ENCODE results near the gene DACH1.

Gene DACH1

DNA sequence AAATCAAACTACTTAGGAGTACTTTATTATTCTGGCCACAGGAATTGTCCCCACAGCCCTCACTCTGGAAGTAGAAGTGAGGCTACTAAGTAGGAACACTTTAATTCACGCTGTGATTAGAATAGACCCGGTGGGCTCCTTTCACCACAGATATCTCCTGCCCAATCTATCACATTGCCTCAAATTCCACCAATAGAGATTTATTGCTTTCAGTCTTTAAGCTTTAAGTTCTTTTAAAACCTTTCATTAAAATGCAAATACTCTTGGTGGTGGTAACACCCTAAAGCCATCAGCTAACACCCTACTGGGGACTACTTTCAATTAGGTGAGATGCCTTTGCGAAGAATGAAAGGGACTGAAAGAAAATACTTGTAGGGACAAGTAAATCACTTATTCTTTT, 181.9 kb downstream of the DACH1 start:
- DNase-seq: no peak

DNA sequence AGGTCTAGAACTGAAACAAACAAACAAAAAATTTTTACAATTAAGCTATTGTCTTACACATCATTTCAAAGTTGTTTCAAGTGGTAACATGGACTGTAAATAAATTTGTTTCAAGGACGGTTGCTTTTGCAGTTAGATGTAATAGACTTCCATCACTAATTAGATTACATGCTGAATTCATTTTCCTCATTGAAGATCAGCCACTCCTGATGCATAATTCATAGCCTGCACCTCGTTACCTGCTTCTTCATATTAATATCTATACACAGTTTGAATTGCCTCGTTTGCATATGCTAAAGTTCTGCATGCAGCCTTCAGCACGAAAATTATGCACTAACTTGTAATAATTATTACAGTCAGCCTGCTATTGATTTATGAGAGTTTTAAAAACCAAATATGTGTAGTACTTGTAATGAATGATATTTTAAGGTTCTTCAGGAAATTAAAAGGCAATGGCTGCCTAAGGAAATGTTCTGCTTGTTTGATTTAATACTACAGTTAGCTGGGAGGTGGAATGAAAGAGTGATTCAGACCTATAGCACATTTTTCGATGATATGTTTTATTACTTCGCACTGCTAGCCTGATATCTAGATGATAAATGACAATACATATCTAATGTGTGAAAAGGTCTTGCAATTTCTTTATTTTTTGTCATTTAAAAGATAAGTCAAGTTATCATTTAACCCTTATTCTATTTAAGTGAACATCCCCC, 184.9 kb downstream of the DACH1 start:
- no peak for DNase-seq

DNA sequence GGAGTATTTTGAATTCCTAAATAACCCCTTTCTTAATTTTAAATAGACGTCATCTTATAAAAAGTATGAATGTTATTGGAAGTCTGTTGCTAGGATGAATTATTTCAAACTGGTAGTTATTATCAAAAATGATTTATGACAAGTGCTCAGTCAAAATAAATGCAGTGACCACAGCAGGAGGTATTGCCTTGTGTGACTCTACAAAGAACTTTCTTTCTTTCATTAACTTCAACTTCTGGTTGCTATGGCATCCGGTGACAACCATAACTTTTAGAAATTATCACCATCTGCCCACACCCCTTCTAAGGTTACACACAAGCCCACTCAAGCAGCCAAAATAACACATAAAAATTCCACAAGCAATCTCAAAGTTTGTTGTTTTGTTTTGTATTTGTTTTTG, 189.9 kb downstream of the DACH1 start:
- no peak for DNase-seq

DNA sequence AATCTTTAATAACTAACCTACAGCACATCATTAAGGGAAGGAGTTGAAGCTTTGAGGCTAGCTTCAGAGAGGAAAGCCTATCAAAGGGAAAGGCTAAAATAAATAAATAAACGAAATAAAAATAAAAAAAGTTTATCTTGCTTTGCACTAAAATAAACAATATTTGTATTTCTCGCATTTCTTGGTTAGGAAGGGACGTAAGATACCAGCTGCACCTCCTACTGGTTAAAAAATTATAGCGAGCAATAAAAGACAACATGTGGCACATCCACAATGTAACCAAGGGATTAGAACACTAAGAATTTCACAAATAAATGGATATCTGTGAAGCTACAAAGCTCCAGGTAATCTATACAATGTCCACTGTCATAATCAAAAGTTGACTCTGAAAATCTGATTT, 194.5 kb downstream of the DACH1 start:
- no peak for DNase-seq

DNA sequence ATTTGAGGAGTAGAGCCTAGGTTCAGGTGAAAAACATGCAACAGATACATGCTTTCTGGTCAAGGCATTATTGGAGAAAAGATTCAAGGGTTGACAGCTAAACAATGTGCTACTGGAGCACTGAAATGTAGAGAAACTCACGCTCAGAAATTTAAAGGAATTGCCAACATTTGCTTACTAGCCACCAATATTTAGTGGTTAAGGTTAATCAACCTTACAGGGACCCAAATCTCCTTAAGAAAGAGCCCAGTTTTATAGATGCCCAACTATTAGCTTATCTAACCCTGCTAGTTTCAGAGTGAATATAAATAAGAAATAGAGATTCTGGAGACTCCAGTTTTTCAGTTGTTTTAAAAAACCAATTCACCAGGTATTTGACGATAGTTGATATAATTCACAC, 203.6 kb downstream of the DACH1 start:
- DNase-seq: no peak

DNA sequence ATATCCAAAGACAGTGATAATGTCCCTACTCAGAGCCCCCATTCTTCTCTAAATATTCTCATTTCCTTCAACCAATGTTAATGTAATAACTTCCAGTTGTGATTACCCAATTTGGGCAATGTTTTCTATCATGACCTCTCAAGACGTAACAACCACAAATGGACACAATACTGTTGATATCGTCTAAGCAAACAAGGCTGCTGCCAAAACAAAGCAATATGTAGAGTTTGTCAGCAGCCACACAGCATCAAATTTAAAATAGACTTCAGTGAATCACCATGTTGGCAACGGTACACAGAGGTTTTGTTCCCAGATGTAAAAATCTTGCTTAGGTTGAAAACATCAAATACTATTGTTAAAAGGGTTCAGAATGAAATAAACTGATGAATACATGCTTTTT, 205.1 kb downstream of the DACH1 start:
- no peak for DNase-seq

DNA sequence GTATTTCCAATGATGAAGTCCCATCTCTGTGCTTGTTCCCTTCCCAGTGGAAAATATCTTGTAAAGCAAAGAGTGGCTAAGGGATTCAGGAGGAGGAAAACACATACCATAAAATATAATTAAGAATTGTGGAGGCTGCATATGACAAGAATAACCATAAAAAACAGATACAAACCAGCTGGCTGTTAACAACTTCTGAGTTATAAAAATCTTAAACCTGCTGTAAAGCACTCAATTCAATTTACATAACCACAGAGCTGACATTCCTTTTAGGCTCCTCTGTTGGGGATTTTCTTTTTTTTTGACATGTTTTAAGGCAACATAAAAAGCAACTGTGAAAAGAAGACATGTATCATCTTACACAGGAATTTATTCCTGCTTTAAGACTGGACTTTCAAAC, 207.6 kb downstream of the DACH1 start:
- no peak for DNase-seq

DNA sequence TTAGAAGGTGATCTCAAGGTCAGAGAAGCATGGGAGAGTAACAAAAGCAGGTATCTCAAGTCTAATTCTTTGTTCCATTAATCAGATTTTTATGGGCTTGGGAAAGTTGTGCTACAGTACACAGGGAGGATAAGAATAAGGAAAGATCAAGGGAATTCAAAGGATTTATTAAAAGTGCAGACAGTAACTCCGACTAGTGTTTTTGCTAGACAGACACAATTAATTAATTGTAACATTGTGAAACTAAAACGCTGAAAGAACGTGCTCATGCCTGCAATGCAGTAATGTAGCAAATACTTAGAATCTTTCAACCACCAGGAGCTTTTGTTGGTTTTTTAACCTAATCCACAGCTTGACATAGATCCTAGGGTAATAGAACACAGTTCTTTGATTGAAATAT, 221.5 kb downstream of the DACH1 start:
- DNase-seq: no peak

DNA sequence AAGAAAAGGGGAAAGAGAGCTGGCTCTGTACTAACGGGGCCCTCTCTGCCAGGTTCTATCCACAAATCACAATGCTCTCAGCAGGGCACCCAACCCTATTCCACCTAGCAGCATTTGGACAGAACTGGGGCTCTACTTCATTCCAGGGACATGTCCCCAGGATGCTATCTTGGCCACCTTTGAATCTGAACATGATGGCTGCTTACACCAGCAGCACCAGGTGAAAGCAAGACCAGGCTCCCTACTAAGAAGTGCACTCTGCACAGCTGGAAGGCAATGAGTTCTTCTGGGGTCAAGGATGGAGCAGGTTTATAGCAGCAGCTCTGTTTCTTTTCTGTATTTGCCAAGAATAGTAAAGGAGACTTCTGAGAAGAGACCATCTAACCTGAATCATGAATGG, 222.4 kb downstream of the DACH1 start:
- DNase-seq: no peak

DNA sequence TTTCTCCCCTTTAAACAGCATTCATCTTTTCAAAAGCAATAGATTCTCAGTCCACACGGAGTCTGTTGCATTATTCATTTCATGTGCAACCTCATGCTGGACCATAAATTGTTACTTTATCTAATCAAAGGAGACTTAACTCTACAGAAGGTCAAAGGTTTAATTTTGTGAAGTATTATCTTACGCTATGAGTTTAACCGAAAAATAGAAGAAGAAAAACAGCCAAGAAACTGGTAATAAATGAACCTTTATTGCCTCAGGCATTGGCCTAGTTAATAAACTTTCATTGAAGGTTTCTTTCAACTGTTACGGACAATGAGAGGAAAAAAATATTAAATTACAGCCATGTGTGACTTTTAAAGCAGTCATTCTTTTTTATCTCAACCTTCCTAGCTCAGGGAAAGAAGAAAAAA, 223.6 kb downstream of the DACH1 start:
- no peak for DNase-seq

DNA sequence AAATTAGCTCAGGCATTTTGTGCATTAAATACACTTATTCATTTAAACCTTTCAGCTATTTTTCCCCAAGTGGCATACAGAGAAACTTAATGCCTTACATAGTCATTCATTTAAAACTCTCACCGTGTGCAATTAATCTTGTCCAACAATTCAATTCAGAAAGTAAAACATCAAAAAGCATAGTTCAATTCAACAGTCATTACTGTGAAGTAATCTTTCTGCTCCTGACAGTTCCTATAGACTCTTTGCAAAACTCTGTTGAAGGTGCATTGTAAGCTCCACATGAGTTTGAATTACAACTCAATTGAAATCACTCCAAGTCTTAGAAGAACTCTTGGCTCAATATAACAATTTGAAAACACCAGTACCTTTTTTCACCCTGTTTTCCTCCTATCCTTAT, 228.3 kb downstream of the DACH1 start:
- DNase-seq: no peak

DNA sequence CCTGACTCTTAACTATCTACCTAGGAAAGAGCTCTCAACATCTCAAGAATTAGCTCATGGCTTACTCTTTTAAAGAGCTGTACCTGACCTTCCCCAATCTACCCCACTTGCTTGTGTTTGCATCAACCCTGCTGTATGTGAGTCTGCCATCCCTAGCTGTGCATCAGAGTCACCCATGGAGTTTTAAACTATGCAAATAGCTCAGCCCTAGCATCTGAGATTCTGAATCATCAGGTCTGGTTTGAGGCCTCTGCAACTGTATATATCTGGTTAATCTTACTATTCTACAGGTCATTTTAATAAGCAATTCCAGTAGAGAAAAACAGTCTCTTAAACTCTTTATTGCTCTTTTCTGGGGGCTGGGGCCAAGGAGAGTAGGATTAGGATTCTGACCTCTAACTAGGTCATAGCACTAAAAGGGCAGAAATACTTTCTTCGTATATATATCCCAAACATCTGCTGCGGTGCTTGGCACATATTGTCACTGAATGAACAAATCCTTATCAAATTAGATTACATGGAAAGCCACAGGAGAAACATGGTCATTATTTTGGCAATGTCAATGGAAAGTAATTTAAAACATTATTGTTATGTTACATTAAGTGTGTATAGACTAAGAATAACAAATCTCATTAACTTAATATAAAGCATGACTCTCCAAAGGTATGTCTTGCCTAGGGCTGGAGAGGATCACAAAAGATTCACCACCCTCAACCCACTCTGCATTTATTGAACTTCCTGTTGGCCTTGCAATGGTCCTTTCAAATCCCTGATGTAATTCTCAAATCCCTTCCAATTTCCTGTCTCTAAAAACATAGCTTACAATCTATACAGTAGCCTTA, 232.2 kb downstream of the DACH1 start:
- DNase-seq: no peak

DNA sequence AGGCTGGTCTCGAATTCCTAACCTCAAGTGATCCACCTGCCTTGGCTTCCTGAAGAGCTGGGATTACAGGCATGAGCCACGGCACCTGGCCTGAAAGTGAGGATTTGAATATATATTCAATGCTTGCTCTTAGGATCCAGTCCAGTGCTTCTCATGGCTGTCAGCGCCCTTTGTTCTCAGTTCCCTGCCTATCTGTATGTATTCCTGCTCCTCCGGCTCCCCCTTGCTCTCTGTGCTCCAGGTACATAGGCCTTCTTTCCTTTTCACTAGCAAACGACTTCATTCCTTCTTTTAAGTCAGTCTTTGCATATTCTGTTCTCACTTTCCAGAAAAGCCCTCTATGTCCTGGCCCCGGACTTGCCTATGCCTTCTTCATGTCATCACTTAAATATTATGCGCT, 232.8 kb downstream of the DACH1 start:
- no peak for DNase-seq

DNA sequence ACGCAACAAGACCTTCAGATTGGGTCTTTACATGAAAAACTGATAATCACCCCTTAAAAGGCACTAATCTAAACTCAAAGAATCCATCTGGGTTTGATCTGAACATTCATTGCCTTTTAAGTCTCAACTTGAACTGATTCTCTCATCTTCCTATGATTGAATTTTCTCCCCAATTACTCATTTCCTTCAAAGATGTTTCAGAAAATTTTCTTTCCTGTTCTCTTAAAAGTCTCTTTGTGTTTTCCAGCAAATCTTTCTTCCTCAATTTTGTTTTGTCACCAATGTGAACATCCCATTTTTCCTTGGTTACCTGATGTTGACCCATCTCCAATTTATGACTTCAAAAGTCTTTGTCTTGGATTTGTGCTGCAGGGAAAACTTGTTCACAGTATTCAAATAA, 234.3 kb downstream of the DACH1 start:
- DNase-seq: no peak

DNA sequence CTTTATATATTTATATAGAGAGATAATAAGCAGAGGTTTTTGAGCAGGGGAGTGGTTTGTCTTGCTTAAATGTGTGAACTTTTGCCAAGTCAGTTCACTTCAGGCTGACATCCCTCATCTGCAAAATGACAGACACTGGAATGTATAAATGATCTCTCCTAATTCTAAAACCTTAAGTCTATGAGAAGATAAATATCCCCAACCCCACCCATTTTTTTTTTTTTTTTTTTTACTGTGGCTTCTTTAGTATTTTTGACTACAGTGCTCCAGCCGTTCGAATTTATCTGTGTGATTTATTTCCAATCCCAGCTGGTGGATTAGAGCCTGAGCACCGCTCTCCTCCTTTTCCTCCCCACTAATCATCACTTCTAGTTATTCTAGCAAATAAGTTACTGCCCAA, 234.8 kb downstream of the DACH1 start:
- DNase-seq: no peak

DNA sequence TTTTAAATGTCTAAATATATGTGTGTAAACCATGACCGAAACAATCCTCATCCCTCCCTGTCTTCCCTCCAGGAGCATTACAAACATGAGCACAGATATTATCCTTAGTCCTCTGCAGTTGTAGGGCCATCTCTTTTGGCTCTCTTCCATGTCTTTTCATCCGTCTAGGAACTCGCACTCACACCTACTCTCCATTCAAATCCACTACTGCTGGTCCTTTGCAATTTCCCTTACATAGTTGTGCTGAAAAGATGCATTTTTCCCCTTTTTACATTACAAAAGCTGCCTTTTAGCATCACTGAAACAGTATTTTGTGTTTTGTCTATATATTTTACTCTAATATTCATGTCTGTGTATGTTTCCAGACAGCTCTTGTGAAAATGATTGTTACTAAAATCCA, 237.8 kb downstream of the DACH1 start:
- no peak for DNase-seq

DNA sequence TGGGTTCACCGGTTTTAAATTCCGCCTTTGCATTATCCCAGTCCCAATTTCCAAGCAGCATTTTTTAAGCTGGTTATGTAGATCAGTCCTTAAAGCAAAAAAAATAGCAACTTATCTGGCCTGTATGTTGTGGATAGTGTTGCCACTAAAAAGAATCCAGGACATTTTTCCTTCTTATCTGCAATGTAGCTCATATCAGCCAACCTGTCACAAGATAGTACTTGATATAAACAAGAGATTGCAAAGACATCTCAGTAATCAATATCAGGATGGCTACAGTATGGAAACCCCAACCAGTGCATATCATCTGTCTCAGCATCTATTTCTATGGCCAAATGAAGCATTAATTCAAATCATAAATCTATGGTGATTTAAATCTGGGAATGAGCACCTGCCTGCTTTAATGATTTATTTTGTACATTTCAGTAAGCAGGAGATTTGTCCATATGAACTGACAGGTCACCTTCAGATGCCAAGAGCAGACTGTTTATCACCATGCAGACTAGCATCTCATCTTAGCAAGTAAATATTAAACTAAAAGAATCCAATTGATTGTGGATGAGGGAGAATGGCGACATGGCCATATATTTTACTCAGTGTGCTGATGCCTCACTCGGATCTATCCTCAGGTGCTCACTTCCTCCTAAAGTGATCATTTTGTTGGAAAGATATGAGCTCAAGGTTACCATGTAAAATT, 240.4 kb downstream of the DACH1 start:
- no peak for DNase-seq

DNA sequence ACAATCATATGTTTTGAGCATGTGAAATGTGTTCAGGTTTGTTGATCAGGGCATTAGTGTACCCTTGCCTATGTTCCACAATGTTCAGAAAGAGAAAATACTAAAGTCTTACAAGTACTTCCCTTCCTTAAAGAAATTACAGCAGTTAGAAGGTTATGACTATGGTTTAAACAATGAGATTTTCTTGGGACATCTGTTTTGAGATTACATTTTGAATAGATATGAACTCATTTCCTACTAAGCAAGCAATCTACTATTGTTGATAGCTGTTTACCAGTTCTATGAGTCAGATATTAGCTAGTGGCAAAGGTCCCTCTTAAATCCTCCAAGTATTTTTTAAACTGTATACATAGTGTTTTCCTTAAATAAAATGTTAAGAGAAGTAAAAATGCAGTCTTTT, 241.3 kb downstream of the DACH1 start:
- DNase-seq: no peak

DNA sequence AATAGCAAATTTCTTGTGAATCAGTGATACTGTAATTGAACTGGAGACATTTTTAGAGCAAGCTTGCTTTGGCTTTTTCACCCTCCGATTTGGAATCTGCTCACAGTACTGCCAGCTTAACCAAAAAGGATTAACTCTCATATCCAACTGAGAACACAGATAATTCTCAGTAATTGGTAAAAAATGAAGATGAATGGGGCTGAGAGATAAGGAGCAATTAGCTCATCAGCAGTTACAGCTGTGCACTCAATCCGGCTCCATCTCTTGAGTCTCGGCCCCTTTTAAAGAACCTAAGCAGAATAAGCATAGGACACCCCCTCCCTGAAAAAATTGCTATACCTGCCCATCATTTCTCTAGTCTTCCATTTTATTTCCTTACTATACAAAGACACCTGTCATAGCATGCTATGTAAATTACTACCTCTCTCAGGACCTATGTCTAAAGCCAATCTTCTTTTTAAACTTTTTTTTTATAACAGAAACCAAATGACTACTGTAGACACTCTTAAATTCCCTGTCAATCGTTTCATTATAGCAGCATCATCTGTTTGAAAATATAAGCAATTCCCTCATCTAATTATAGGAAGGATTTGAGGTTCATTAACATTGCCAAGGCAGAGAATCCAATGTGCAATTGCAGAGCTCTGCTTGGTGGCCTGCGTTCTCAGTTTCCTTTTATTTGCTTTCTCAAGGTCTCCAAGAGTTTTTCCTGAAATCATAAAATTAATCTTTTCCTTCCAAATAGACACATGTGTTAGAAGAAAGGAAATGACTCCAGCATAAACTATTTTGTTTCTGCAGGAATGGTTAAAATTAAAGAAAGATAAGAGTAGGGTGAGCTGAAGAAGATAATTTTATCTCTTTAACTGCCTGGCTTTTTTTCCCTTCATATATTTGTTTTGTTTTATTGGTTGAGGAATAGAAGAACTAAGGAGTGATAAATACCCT, 242.1 kb downstream of the DACH1 start:
- no peak for DNase-seq

DNA sequence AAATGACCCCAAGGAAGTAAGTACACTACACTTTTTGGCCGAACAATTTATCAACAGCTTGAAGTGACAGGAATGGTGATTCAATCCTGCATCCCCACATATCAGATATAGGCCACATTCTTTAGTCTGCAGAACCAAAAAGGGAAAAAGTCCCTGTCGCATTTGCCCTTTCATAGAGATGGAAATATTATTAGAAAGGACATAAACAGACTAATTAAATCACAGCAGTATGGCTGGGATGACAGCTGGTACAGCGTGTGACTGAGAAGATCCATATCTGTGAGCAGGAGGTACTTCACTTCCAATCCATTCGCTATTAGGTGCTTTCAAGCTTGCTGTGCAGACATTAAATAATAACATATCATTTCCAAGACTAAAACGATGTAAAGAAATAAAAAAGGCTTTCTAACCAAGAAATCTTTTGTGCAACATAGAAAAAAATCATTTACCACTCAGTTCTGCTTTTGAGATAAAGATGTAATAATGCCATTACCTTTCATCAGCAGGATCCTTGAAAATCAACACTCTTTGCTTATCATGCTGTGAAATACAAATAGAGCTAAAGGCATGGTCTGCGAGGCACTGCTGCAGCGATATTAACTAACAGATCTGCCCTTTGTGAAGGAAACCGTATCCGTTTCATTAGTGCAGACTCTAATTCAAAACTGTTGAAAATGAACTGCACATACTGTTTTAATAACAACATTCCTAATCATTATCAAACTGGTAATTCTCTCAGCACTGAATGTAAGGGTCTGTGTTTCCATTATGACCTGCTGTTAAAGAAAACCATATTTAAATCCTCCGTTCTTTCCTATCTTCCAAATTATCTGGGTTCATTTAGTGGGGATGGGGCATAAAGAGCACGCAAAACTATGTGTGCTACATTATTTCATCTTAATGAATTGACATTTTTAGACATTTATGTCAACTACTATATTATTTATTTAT, 245.6 kb downstream of the DACH1 start:
- no peak for DNase-seq

DNA sequence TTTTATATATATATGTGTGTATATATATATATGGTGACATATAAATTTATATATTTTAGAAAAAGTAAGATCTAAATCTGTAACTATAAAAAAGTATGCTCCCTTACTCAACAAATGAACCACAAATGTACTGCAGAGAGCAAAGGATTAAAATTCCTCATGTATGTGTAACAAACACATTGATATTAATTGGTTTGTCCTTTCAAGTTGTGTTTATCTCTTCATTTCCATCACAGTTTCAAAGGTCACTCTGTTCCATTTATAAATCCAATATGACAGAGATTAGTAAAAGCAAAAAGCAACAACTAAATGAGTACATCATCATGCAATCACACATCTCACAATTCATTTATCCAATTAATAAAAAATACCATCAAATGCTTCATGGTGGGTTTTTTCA, 247.9 kb downstream of the DACH1 start:
- DNase-seq: no peak

DNA sequence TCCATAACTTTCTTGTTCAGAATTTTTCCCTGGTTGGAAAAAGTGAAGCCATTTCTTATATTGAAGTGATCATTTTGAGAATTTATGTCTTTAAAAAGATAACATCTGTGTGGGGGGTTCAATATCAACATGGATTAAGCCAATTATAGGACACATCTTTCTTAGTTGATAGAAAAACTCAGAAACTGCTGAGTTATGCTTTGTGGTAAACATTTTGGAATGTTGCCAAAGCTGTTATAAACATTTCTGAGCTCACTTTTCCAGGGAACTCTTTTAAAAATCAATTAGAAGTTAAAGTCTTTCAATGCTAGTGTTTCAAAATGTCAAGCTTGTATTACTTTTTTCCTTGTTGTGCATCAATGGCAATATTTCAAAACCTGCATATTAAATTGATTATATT, 248.8 kb downstream of the DACH1 start:
- DNase-seq: no peak
